GM12878 (cell line): Measurements from ENCODE around the gene CD86. TPM values are rescaled to one million over a fixed set of nuclear protein-coding genes. Genes with fewer than 3 reads are reported as not detected.

Source experiments
- ATAC-seq: fragments of 200-7000 bp; cut with Tn5 transposase; 3 replicates; pipeline ENCODE4 v1.9.1; 2020; ENCODE audit warnings: mild to moderate bottlenecking, moderate library complexity
- BruUV-seq: library from RNA; stranded (reverse); fragments of 400-500 nt; replicated peaks from 2 replicates; lab custom pipeline; 2021; lab: Mats Ljungman, UMichigan
- CTCF ChIA-PET: fragments of 300-600 bp; sonication (Branson Sonifier 250); formaldehyde crosslinking; extraction: SDS; loops from one replicate; lab custom pipeline; 2021; ENCODE audit warnings: inconsistent platforms; lab: Yijun Ruan, JAX
- POLR2A ChIA-PET: fragments of 350-600 bp; formaldehyde crosslinking; extraction: SDS; loops from one replicate; lab custom pipeline; 2021; ENCODE audit warnings: inconsistent platforms; lab: Charles Lee
- RAD21 ChIA-PET: fragments of 300-600 bp; sonication (Branson Sonifier 250); formaldehyde crosslinking; loops from one replicate; lab custom pipeline; 2023; ENCODE audit warnings: antibody characterized with exemption; ENCODE audit not compliant: unreplicated experiment; lab: Charles Lee
- SMC1A ChIA-PET: fragments of 300-600 bp; sonication (Branson Sonifier 250); formaldehyde crosslinking; loops from one replicate; lab custom pipeline; 2023; ENCODE audit not compliant: unreplicated experiment, uncharacterized antibody; lab: Charles Lee
- DNase-seq: peaks from one replicate; pipeline ENCODE4 v3.0.0-alpha.2; 2011; ENCODE audit warnings: low read depth, low spot score
- FAIRE-seq: peaks from 3 replicates; lab custom pipeline; 2011; peaks lifted over from hg19 to GRCh38; lab: Jason Lieb, UNC
- H2AFZ ChIP-seq: 2 replicates; pipeline ENCODE4 v1.6.0; 2011; ENCODE audit warnings: low read depth, low read length, control low read depth; ENCODE audit not compliant: control insufficient read depth
- H3K27ac ChIP-seq: 2 replicates; pipeline ENCODE4 v1.5.1; 2011; ENCODE audit warnings: control low read depth; ENCODE audit not compliant: control insufficient read depth, insufficient read depth
- H3K27me3 ChIP-seq, 2 experiments: replicated peaks in 1 of 2; 2 replicates each; pipeline versions ENCODE4 v1.6.0 to v1.6.1; 2011; ENCODE audit warnings: low read length in 1 of 2; ENCODE audit not compliant: control insufficient read depth in 2 of 2, insufficient read depth in 2 of 2
- H3K36me3 ChIP-seq, 2 experiments: 2 replicates each; pipeline ENCODE4 v1.5.1; 2011; ENCODE audit warnings: low read length in 1 of 2; ENCODE audit not compliant: control insufficient read depth in 2 of 2, insufficient read depth in 2 of 2
- H3K4me1 ChIP-seq: 2 replicates; pipeline ENCODE4 v1.6.1; 2011; ENCODE audit warnings: mild to moderate bottlenecking, low read length, moderate library complexity, mixed read lengths; ENCODE audit not compliant: control insufficient read depth, insufficient read depth
- H3K4me2 ChIP-seq: 2 replicates; pipeline ENCODE4 v1.6.0; 2011; ENCODE audit warnings: control low read depth; ENCODE audit not compliant: control insufficient read depth, insufficient read depth
- H3K4me3 ChIP-seq: fragments of 200-600 bp; sonication (generic); 2 replicates; pipeline ENCODE4 v1.5.1; 2016
- H3K79me2 ChIP-seq: 2 replicates; pipeline ENCODE4 v1.6.0; 2011; ENCODE audit warnings: low read length; ENCODE audit not compliant: control insufficient read depth, insufficient read depth
- H3K9ac ChIP-seq: 2 replicates; pipeline ENCODE4 v1.8.0; 2011; ENCODE audit warnings: low read length, control low read depth, mixed read lengths; ENCODE audit not compliant: control insufficient read depth, insufficient read depth
- H3K9me3 ChIP-seq: replicated peaks from 3 replicates; pipeline ENCODE4 v1.5.1; 2011; ENCODE audit warnings: mild to moderate bottlenecking, low read length; ENCODE audit not compliant: control insufficient read depth, insufficient read depth
- H4K20me1 ChIP-seq: 2 replicates; pipeline ENCODE4 v1.6.0; 2011; ENCODE audit not compliant: control insufficient read depth, insufficient read depth
- CHD2 ChIP-seq: IDR thresholded peaks from 2 replicates; pipeline ENCODE4 v1.6.1; 2011; ENCODE audit warnings: low read depth, low read length, improper control_type of control experiment, borderline replicate concordance
- CREB1 ChIP-seq: IDR thresholded peaks from 2 replicates; pipeline ENCODE4 v1.6.1; 2012; ENCODE audit warnings: low read depth, mild to moderate bottlenecking, inconsistent platforms
- ESRRA ChIP-seq: IDR thresholded peaks from 2 replicates; pipeline ENCODE4 v1.6.1; 2012; ENCODE audit warnings: mild to moderate bottlenecking, low read length, improper control_type of control experiment
- FOXM1 ChIP-seq: IDR thresholded peaks from 2 replicates; pipeline ENCODE4 v1.6.1; 2012; ENCODE audit warnings: low read depth, mild to moderate bottlenecking, inconsistent platforms, low read length, moderate library complexity
- KDM1A ChIP-seq: fragments of 200-600 bp; sonication (generic); IDR thresholded peaks from 2 replicates; pipeline ENCODE4 v1.6.1; 2016; ENCODE audit warnings: borderline replicate concordance
- LARP7 ChIP-seq: fragments of 450-650 bp; IDR thresholded peaks from 2 replicates; pipeline ENCODE4 v1.6.1; 2017; ENCODE audit warnings: mild to moderate bottlenecking
- MLLT1 ChIP-seq: fragments of 450-650 bp; IDR thresholded peaks from 2 replicates; pipeline ENCODE4 v1.6.1; 2016; ENCODE audit warnings: mild to moderate bottlenecking
- MTA2 ChIP-seq: fragments of 450-650 bp; IDR thresholded peaks from 2 replicates; pipeline ENCODE4 v1.6.1; 2016; ENCODE audit warnings: low read depth, mild to moderate bottlenecking, moderate library complexity
- RUNX3 ChIP-seq: IDR thresholded peaks from 2 replicates; pipeline ENCODE4 v1.6.1; 2012; ENCODE audit warnings: low read length, inconsistent platforms
- SMC3 ChIP-seq: IDR thresholded peaks from 2 replicates; pipeline ENCODE4 v1.6.1; 2011; ENCODE audit warnings: low read length, improper control_type of control experiment, borderline replicate concordance
- WGBS: methylation state at CpG from one replicate; pipeline ENCODE4 v1.1.6; 2016; ENCODE audit warnings: low lambda C conversion rate; ENCODE audit not compliant: insufficient replicate concordance, insufficient coverage; ENCODE audit errors: missing lambda C conversion rate; 5-methylcytosine and 5-hydroxymethylcytosine counted together
- in situ Hi-C: fragments of 300-500 bp; cut with MboI; formaldehyde crosslinking; loops from 9 replicates; pipeline ENCODE4 v1.14.3; 2018; ENCODE audit warnings: mixed read lengths
- intact Hi-C: fragments of 100-400 bp; cut with micrococcal nuclease; formaldehyde crosslinking; loops from one replicate; pipeline ENCODE4 v1.14.2; 2022; ENCODE audit not compliant: unreplicated experiment
- polyA plus RNA-seq, 11 experiments: library from polyadenylated mRNA; depleted of rRNA in 4 of 11; unstranded in 6 of 11; stranded (reverse) in 5 of 11; fragments of >200 nt; fragmentation: Nextera tagmentation in 4 of 11; fragmentation: Illumina TruSeq in 1 of 11; extraction: Ambion mirVana in 4 of 11; extraction: Trizol in 1 of 11; gene quantifications; 1 replicate in 1 of 11; 2 replicates in 10 of 11; pipeline versions ENCODE4 v1.2.1 to v1.2.3, GENCODE V29; 2011 to 2016; ENCODE audit warnings: inconsistent platforms in 2 of 11, missing spikeins in 2 of 11, low read depth in 1 of 11
- total RNA-seq, 4 experiments: library from RNA; depleted of rRNA in 3 of 4; stranded (reverse); fragments of >200 nt in 3 of 4; fragmentation: Illumina TruSeq in 1 of 4; extraction: Trizol in 1 of 4; gene quantifications; 2 replicates each; pipeline versions ENCODE4 v1.2.1 to v1.2.3, GENCODE V29; 2013 to 2021
- TF ChIP-seq, protein P1 (sequence below): fragments of 450-650 bp; IDR thresholded peaks from 2 replicates; pipeline ENCODE4 v1.6.1; 2016; ENCODE audit warnings: mild to moderate bottlenecking

CD86 gene
- total and polyA plus RNA-seq, 10 of the 15 experiments (the other 5 are each of a cell fraction or from before 2014, with no cell fraction given): 40.9 to 100 (median 55.5) TPM

- CTCF ChIA-PET: interaction anchor here (0.5 to 5.2 kb wide), 11 partner anchors 10 to 463 kb away, joined by 3 to 57 read pairs (median 6); no protein-coding TSS in a partner anchor
- in situ Hi-C loops: no loop called here
- WGBS: 77% methylated on average over 2 of the region's 2 CpGs
- no peak overlapping the region for H3K4me3 ChIP-seq
- no peak for ATAC-seq
- TF ChIP-seq KDM1A (no peak), FOXM1 (no peak), CREB1 (no peak), RUNX3 (peak; percentile 28; the same call in 1 of the 2 replicates), ESRRA (no peak), MLLT1 (0 out of 2 replicates have a peak, but pooled peaks have one; percentile 15), LARP7 (no peak), SMC3 (no peak), CHD2 (no peak), MTA2 (0 out of 2 replicates have a peak, but pooled peaks have one; percentile 1)
- TF ChIP-seq, protein P1, sequence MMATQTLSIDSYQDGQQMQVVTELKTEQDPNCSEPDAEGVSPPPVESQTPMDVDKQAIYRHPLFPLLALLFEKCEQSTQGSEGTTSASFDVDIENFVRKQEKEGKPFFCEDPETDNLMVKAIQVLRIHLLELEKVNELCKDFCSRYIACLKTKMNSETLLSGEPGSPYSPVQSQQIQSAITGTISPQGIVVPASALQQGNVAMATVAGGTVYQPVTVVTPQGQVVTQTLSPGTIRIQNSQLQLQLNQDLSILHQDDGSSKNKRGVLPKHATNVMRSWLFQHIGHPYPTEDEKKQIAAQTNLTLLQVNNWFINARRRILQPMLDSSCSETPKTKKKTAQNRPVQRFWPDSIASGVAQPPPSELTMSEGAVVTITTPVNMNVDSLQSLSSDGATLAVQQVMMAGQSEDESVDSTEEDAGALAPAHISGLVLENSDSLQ: no peak
- TF ChIP-seq, all 136 proteins: peak for 3
- BruUV-seq: no TSS peak
- H3K4me1 ChIP-seq: peaks cover 68% of the 10 kb centered on the region
- ChIA-PET RAD21 (interaction anchor here (0.7 to 5.6 kb wide), 11 partner anchors 10 to 296 kb away, joined by 3 to 71 read pairs (median 39); partner anchors contain the start of gene CD86), POLR2A (interaction anchor here (0.6 to 4.1 kb wide), 14 partner anchors 8 to 311 kb away, joined by 3 to 41 read pairs (median 4); partner anchors contain the start of genes CD86 and ILDR1), SMC1A (interaction anchor here (0.9 to 28.1 kb wide), 9 partner anchors 7 to 79 kb away, joined by 3 to 882 read pairs (median 54); partner anchors contain the start of genes CD86 and ILDR1)
- H3K36me3 ChIP-seq: peaks cover 0 to 3% of the 10 kb centered on the region in 2 experiments; a peak in 2 of 4 replicates
- peak overlapping the region; percentile 73 for H3K27ac ChIP-seq
- peak overlapping the region; percentile 61 for H3K9ac ChIP-seq
- peaks cover 5% of the 10 kb centered on the region for H3K9me3 ChIP-seq
- H4K20me1 ChIP-seq: no peaks in the 10 kb centered on the region
- FAIRE-seq (no peak), DNase-seq (no peak)
- H2AFZ ChIP-seq: no peak overlapping the region; the same call in 1 of the 2 replicates
- H3K27me3 ChIP-seq: no peaks in the 10 kb centered on the region
- H3K79me2 ChIP-seq: peaks cover 40% of the 10 kb centered on the region
- intact Hi-C loops: loop anchor here (5.0 kb wide), 3 partner anchors 47 to 247 kb away; partner anchors contain the start of gene CD86
- H3K4me2 ChIP-seq: peak overlapping the region; percentile 67; the same call in 1 of the 2 replicates
Observed at GRCh38 chr3:122010506-122010905, 44.7 kb upstream of the CD86 start.
